Liver (tissue), 9 donors: ENCODE measurements around the gene ERI3. TPM values are rescaled to one million over a fixed set of nuclear protein-coding genes. Genes with fewer than 3 reads are reported as not detected.

Source experiments
- DNase-seq: peaks from one replicate; pipeline ENCODE4 v3.0.0-alpha.2; 2017; ENCODE audit warnings: low spot score
- H3K27ac ChIP-seq, 2 donors: one replicate each; pipeline ENCODE4 v1.7.0; 2013; ENCODE audit warnings: inconsistent platforms in 2 of 2, low read length in 2 of 2, control low read depth in 1 of 2, low read depth in 1 of 2, mild to moderate bottlenecking in 1 of 2
- H3K27me3 ChIP-seq, 4 donors: one replicate each; pipeline versions ENCODE4 v1.6.1 to v1.7.0; 2013; ENCODE audit warnings: low read length in 3 of 4, inconsistent platforms in 1 of 4, mild to moderate bottlenecking in 1 of 4, moderate library complexity in 1 of 4; ENCODE audit not compliant: control insufficient read depth in 4 of 4, insufficient read depth in 4 of 4
- H3K36me3 ChIP-seq, 4 donors: one replicate each; pipeline versions ENCODE4 v1.6.1 to v1.7.0; 2013; ENCODE audit warnings: low read length in 3 of 4, mild to moderate bottlenecking in 3 of 4, low read depth in 1 of 4, moderate library complexity in 1 of 4; ENCODE audit not compliant: control insufficient read depth in 4 of 4, insufficient read depth in 3 of 4
- H3K4me1 ChIP-seq, 4 donors: one replicate each; pipeline versions ENCODE4 v1.6.1 to v1.7.0; 2013; ENCODE audit warnings: low read length in 3 of 4, mild to moderate bottlenecking in 3 of 4, moderate library complexity in 1 of 4; ENCODE audit not compliant: control insufficient read depth in 4 of 4, insufficient read depth in 4 of 4
- H3K4me3 ChIP-seq, 3 donors: one replicate each; pipeline versions ENCODE4 v1.6.1 to v1.7.0; 2013; ENCODE audit warnings: low read length in 3 of 3, control low read depth in 1 of 3, low read depth in 1 of 3, mild to moderate bottlenecking in 1 of 3
- H3K9ac ChIP-seq, 2 donors: one replicate each; pipeline ENCODE4 v1.7.0; 2013; ENCODE audit warnings: low read length in 2 of 2, mild to moderate bottlenecking in 2 of 2, moderate library complexity in 2 of 2, control low read depth in 1 of 2, low read depth in 1 of 2
- H3K9me3 ChIP-seq, 4 donors: one replicate each; pipeline versions ENCODE4 v1.6.1 to v1.7.0; 2013; ENCODE audit warnings: low read length in 3 of 4; ENCODE audit not compliant: control insufficient read depth in 4 of 4
- ATF3 ChIP-seq: IDR thresholded peaks from 2 replicates; pipeline ENCODE4 v1.6.1; 2016; ENCODE audit warnings: antibody characterized with exemption
- EGR1 ChIP-seq, 2 donors: IDR thresholded peaks; 2 replicates each; pipeline ENCODE4 v1.6.1; 2016 to 2018; ENCODE audit warnings: antibody characterized with exemption in 2 of 2, low read depth in 2 of 2
- FOXA1 ChIP-seq: IDR thresholded peaks from 2 replicates; pipeline ENCODE4 v1.6.1; 2016; ENCODE audit warnings: antibody characterized with exemption
- FOXA2 ChIP-seq: IDR thresholded peaks from 2 replicates; pipeline ENCODE4 v1.6.1; 2016; ENCODE audit warnings: antibody characterized with exemption
- GABPA ChIP-seq, 2 donors: IDR thresholded peaks in 1 of 2; conservative IDR thresholded peaks in 1 of 2; 2 replicates each; pipeline ENCODE4 v1.6.1; 2016; ENCODE audit warnings: antibody characterized with exemption in 2 of 2, mild to moderate bottlenecking in 1 of 2, moderate library complexity in 1 of 2
- HNF4A ChIP-seq, 2 donors: conservative IDR thresholded peaks; 2 replicates each; pipeline ENCODE4 v1.6.1; 2016; ENCODE audit warnings: antibody characterized with exemption in 2 of 2, mild to moderate bottlenecking in 2 of 2
- HNF4G ChIP-seq: IDR thresholded peaks from 2 replicates; pipeline ENCODE4 v1.6.1; 2016; ENCODE audit warnings: antibody characterized with exemption
- JUND ChIP-seq, 2 donors: IDR thresholded peaks; 2 replicates each; pipeline ENCODE4 v1.6.1; 2016; ENCODE audit warnings: antibody characterized with exemption in 2 of 2
- MAX ChIP-seq: IDR thresholded peaks from 2 replicates; pipeline ENCODE4 v1.6.1; 2016; ENCODE audit warnings: antibody characterized with exemption
- NR2F2 ChIP-seq: IDR thresholded peaks from 2 replicates; pipeline ENCODE4 v1.6.1; 2016; ENCODE audit warnings: antibody characterized with exemption
- RAD21 ChIP-seq, 2 donors: IDR thresholded peaks; 2 replicates each; pipeline ENCODE4 v1.6.1; 2016; ENCODE audit warnings: antibody characterized with exemption in 2 of 2, mild to moderate bottlenecking in 2 of 2
- RXRA ChIP-seq, 2 donors: IDR thresholded peaks; 2 replicates each; pipeline ENCODE4 v1.6.1; 2017 to 2018; ENCODE audit warnings: antibody characterized with exemption in 2 of 2, mild to moderate bottlenecking in 1 of 2
- SP1 ChIP-seq: IDR thresholded peaks from 2 replicates; pipeline ENCODE4 v1.6.1; 2018; ENCODE audit warnings: antibody characterized with exemption, mild to moderate bottlenecking
- TAF1 ChIP-seq: conservative IDR thresholded peaks from 2 replicates; pipeline ENCODE4 v1.6.1; 2016; ENCODE audit warnings: antibody characterized with exemption, mild to moderate bottlenecking
- YY1 ChIP-seq: IDR thresholded peaks from 2 replicates; pipeline ENCODE4 v1.6.1; 2016; ENCODE audit warnings: antibody characterized with exemption, mild to moderate bottlenecking
- WGBS: extraction: QIAGEN DNeasy Blood & Tissue Kit; methylation state at CpG from one replicate; pipeline ENCODE4 v1.1.7; 2013; 5-methylcytosine and 5-hydroxymethylcytosine counted together
- polyA plus RNA-seq, 2 donors: library from polyadenylated mRNA; stranded (reverse) in 1 of 2; unstranded in 1 of 2; fragments of 200-250 nt in 1 of 2; fragments of >200 nt in 1 of 2; fragmentation: Nextera tagmentation in 1 of 2; extraction: Ambion mirVana in 1 of 2; gene quantifications; one replicate each; pipeline versions ENCODE4 v1.2.1 to v1.2.3, GENCODE V29; 2013 to 2015
- total RNA-seq, 2 donors: library from RNA; depleted of rRNA; stranded (reverse); fragments of >200 nt; gene quantifications; one replicate each; pipeline ENCODE4 v1.2.3, GENCODE V29; 2014
- TF ChIP-seq, protein P1 (sequence below): fragments of 150-350 bp; IDR thresholded peaks from 2 replicates; pipeline ENCODE4 v1.5.1; 2017; ENCODE audit warnings: improper control_type of control experiment, low read depth, low read length; ENCODE audit not compliant: missing input control
- TF ChIP-seq, protein P2 (sequence below): IDR thresholded peaks from 2 replicates; pipeline ENCODE4 v1.6.1; 2016; ENCODE audit warnings: antibody characterized with exemption
- TF ChIP-seq, protein P3 (sequence below): IDR thresholded peaks from 2 replicates; pipeline ENCODE4 v1.6.1; 2016; ENCODE audit warnings: antibody characterized with exemption, mild to moderate bottlenecking
- donor health status: healthy.
- donor health status: healthy.
- donor health status: healthy.
- donor health status: healthy.
- donor health status: healthy.

ERI3 gene
- total and polyA plus RNA-seq, 4 donors = 15.7 to 23.8 (median 21.3) TPM

GRCh38 chr1:44233593-44233992 is 121.5 kb downstream of the ERI3 start:
- TF ChIP-seq GABPA (IDR thresholded peaks at IDR 0.05 in 1 of 2, conservative IDR thresholded peaks at IDR 0.05 in 1 of 2) = no peak
- TF ChIP-seq HNF4A (conservative IDR thresholded peaks at IDR 0.05) = no peak
- no peak for TF ChIP-seq NR2F2
- no peak for TF ChIP-seq YY1
- TF ChIP-seq, protein P1, sequence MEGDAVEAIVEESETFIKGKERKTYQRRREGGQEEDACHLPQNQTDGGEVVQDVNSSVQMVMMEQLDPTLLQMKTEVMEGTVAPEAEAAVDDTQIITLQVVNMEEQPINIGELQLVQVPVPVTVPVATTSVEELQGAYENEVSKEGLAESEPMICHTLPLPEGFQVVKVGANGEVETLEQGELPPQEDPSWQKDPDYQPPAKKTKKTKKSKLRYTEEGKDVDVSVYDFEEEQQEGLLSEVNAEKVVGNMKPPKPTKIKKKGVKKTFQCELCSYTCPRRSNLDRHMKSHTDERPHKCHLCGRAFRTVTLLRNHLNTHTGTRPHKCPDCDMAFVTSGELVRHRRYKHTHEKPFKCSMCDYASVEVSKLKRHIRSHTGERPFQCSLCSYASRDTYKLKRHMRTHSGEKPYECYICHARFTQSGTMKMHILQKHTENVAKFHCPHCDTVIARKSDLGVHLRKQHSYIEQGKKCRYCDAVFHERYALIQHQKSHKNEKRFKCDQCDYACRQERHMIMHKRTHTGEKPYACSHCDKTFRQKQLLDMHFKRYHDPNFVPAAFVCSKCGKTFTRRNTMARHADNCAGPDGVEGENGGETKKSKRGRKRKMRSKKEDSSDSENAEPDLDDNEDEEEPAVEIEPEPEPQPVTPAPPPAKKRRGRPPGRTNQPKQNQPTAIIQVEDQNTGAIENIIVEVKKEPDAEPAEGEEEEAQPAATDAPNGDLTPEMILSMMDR = no peak
- no peak for TF ChIP-seq MAX
- TF ChIP-seq, protein P2, sequence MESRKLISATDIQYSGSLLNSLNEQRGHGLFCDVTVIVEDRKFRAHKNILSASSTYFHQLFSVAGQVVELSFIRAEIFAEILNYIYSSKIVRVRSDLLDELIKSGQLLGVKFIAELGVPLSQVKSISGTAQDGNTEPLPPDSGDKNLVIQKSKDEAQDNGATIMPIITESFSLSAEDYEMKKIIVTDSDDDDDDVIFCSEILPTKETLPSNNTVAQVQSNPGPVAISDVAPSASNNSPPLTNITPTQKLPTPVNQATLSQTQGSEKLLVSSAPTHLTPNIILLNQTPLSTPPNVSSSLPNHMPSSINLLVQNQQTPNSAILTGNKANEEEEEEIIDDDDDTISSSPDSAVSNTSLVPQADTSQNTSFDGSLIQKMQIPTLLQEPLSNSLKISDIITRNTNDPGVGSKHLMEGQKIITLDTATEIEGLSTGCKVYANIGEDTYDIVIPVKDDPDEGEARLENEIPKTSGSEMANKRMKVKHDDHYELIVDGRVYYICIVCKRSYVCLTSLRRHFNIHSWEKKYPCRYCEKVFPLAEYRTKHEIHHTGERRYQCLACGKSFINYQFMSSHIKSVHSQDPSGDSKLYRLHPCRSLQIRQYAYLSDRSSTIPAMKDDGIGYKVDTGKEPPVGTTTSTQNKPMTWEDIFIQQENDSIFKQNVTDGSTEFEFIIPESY = no peak
- H3K9ac ChIP-seq = no peak overlapping the region
- no peaks in the 10 kb centered on the region for H3K4me1 ChIP-seq
- no peak for DNase-seq
- no peak overlapping the region for H3K27ac ChIP-seq
- no peaks in the 10 kb centered on the region for H3K9me3 ChIP-seq
- no peaks in the 10 kb centered on the region for H3K27me3 ChIP-seq
- 97% methylated on average over 1 of the region's 1 CpG for WGBS
- no peak overlapping the region for H3K4me3 ChIP-seq
- peaks cover 0 to 4% (median 2%) of the 10 kb centered on the region in 4 donors for H3K36me3 ChIP-seq

DNA sequence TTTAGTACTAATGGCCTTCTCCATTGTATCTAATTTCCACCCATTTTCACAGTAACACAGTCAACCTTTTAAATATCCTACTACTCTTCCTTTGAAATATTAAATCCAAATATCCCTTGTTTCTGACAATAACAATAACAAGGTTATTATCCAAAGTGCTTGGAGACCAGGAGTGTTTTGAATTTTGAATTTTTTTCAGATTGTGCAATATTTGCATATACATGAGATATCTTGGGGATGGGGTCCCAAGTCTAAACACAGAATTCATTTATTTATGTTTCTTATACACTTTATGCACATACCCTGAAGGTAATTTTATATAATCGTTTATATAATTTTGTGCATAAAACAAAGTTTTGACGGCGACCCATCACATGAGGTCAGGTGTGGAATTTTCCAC is 124.3 kb downstream of the ERI3 start:
- 97% methylated on average over 3 of the region's 3 CpGs for WGBS

More for the DNA sequence above, 124.3 kb downstream of the ERI3 start:
- Histone ChIP-seq H3K4me1 (no peaks in the 10 kb centered on the region), H3K4me3 (no peak overlapping the region), H3K36me3 (peaks cover 0 to 4% (median 2%) of the 10 kb centered on the region in 4 donors), H3K27ac (no peak overlapping the region), H3K9me3 (no peaks in the 10 kb centered on the region), H3K27me3 (no peaks in the 10 kb centered on the region), H3K9ac (no peak overlapping the region)
- no peak for TF ChIP-seq ATF3
- no peak for TF ChIP-seq SP1
- TF ChIP-seq, protein P1 = no peak
- no peak for TF ChIP-seq FOXA1
- TF ChIP-seq, protein P3, sequence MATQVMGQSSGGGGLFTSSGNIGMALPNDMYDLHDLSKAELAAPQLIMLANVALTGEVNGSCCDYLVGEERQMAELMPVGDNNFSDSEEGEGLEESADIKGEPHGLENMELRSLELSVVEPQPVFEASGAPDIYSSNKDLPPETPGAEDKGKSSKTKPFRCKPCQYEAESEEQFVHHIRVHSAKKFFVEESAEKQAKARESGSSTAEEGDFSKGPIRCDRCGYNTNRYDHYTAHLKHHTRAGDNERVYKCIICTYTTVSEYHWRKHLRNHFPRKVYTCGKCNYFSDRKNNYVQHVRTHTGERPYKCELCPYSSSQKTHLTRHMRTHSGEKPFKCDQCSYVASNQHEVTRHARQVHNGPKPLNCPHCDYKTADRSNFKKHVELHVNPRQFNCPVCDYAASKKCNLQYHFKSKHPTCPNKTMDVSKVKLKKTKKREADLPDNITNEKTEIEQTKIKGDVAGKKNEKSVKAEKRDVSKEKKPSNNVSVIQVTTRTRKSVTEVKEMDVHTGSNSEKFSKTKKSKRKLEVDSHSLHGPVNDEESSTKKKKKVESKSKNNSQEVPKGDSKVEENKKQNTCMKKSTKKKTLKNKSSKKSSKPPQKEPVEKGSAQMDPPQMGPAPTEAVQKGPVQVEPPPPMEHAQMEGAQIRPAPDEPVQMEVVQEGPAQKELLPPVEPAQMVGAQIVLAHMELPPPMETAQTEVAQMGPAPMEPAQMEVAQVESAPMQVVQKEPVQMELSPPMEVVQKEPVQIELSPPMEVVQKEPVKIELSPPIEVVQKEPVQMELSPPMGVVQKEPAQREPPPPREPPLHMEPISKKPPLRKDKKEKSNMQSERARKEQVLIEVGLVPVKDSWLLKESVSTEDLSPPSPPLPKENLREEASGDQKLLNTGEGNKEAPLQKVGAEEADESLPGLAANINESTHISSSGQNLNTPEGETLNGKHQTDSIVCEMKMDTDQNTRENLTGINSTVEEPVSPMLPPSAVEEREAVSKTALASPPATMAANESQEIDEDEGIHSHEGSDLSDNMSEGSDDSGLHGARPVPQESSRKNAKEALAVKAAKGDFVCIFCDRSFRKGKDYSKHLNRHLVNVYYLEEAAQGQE = no peak
- TF ChIP-seq YY1 = no peak
- TF ChIP-seq HNF4G = no peak
- TF ChIP-seq JUND (IDR thresholded peaks at IDR 0.05) = no peak
- no peak for TF ChIP-seq FOXA2
- no peak for TF ChIP-seq TAF1
- no peak for TF ChIP-seq HNF4A (conservative IDR thresholded peaks at IDR 0.05)
- TF ChIP-seq EGR1 (IDR thresholded peaks at IDR 0.05; ENCODE audit: low read depth in 2 of 2) = no peak
- TF ChIP-seq RAD21 (IDR thresholded peaks at IDR 0.05) = no peak
- TF ChIP-seq MAX = no peak
- no peak for TF ChIP-seq NR2F2
- TF ChIP-seq, protein P2 = no peak
- no peak for TF ChIP-seq RXRA (IDR thresholded peaks at IDR 0.05)
- no peak for DNase-seq
